HEK293 (cell line): Measurements from ENCODE around the gene MEG3.
A peak's percentile ranks its signal among the peaks of the same experiment; 100 is the strongest.

Source experiments
- CTCF ChIA-PET: fragments of 350-600 bp; formaldehyde crosslinking; extraction: SDS; loops from one replicate; lab custom pipeline; 2021; ENCODE audit warnings: antibody characterized with exemption; lab: Yijun Ruan, JAX
- POLR2A ChIA-PET: fragments of 300-600 bp; formaldehyde crosslinking; extraction: SDS; loops from one replicate; lab custom pipeline; 2020; ENCODE audit warnings: antibody characterized with exemption, inconsistent platforms; lab: Yijun Ruan, JAX
- H3K27ac ChIP-seq: fragments of 200-500 bp; sonication (Bioruptor generic); 2 replicates; pipeline ENCODE4 v1.5.1; 2014; ENCODE audit warnings: low read depth, low read length, control low read depth, inconsistent platforms; ENCODE audit errors: extremely low read depth
- H3K36me3 ChIP-seq, 2 experiments: fragments of 200-500 bp in 1 of 2; sonication (Bioruptor generic) in 1 of 2; 1 replicate in 1 of 2; 2 replicates in 1 of 2; pipeline ENCODE4 v1.5.1; 2014 to 2017; ENCODE audit warnings: inconsistent platforms in 2 of 2, low read length in 2 of 2; ENCODE audit not compliant: control insufficient read depth in 2 of 2, insufficient read depth in 1 of 2
- H3K4me1 ChIP-seq: fragments of 200-500 bp; sonication (Bioruptor generic); 2 replicates; pipeline ENCODE4 v1.5.1; 2014; ENCODE audit warnings: mild to moderate bottlenecking, low read length, inconsistent platforms; ENCODE audit not compliant: control insufficient read depth, insufficient read depth
- H3K4me3 ChIP-seq: 2 replicates; pipeline ENCODE4 v1.5.1; 2011; ENCODE audit warnings: low read depth, mild to moderate bottlenecking, control low read depth, low read length, moderate library complexity
- H3K9me3 ChIP-seq: fragments of 200-500 bp; sonication (Bioruptor generic); 2 replicates; pipeline ENCODE4 v1.5.1; 2014; ENCODE audit warnings: low read depth, low read length, inconsistent platforms; ENCODE audit not compliant: control insufficient read depth, insufficient read depth
- GLIS2 ChIP-seq: fragments of 450-650 bp; formaldehyde crosslinking; IDR thresholded peaks from 2 replicates; pipeline ENCODE4 v1.5.1; 2016; ENCODE audit warnings: missing biosample characterization, missing genetic modification characterization
- KLF1 ChIP-seq: fragments of 450-650 bp; formaldehyde crosslinking; IDR thresholded peaks from 2 replicates; pipeline ENCODE4 v1.5.1; 2016; ENCODE audit warnings: missing biosample characterization, missing genetic modification characterization
- PATZ1 ChIP-seq: fragments of 450-650 bp; formaldehyde crosslinking; IDR thresholded peaks from 2 replicates; pipeline ENCODE4 v1.5.1; 2016; ENCODE audit warnings: missing biosample characterization, missing genetic modification characterization
- PRDM2 ChIP-seq: fragments of 450-650 bp; formaldehyde crosslinking; IDR thresholded peaks from 2 replicates; pipeline ENCODE4 v1.5.1; 2016; ENCODE audit warnings: missing biosample characterization, missing genetic modification characterization, borderline replicate concordance
- RBAK ChIP-seq: fragments of 450-650 bp; formaldehyde crosslinking; IDR thresholded peaks from 2 replicates; pipeline ENCODE4 v1.5.1; 2016; ENCODE audit warnings: missing biosample characterization, missing genetic modification characterization
- SP3 ChIP-seq: fragments of 450-650 bp; formaldehyde crosslinking; IDR thresholded peaks from 2 replicates; pipeline ENCODE4 v1.5.1; 2016; ENCODE audit warnings: missing biosample characterization, missing genetic modification characterization
- ZFP3 ChIP-seq: fragments of 450-650 bp; formaldehyde crosslinking; IDR thresholded peaks from 2 replicates; pipeline ENCODE4 v1.5.1; 2016; ENCODE audit warnings: low read depth, missing biosample characterization, missing genetic modification characterization
- ZNF140 ChIP-seq: fragments of 450-650 bp; formaldehyde crosslinking; IDR thresholded peaks from 2 replicates; pipeline ENCODE4 v1.5.1; 2016; ENCODE audit warnings: missing biosample characterization, missing genetic modification characterization
- ZNF214 ChIP-seq: fragments of 450-650 bp; formaldehyde crosslinking; IDR thresholded peaks from 2 replicates; pipeline ENCODE4 v1.5.1; 2017; ENCODE audit warnings: missing biosample characterization, mild to moderate bottlenecking, missing genetic modification characterization, borderline replicate concordance
- ZNF23 ChIP-seq: fragments of 450-650 bp; formaldehyde crosslinking; IDR thresholded peaks from 2 replicates; pipeline ENCODE4 v1.5.1; 2016; ENCODE audit warnings: missing biosample characterization, missing genetic modification characterization, borderline replicate concordance
- ZNF48 ChIP-seq: fragments of 450-650 bp; formaldehyde crosslinking; IDR thresholded peaks from 2 replicates; pipeline ENCODE4 v1.5.1; 2016; ENCODE audit warnings: missing biosample characterization, missing genetic modification characterization
- ZNF544 ChIP-seq: fragments of 450-650 bp; formaldehyde crosslinking; IDR thresholded peaks from 2 replicates; pipeline ENCODE4 v1.5.0; 2017; ENCODE audit warnings: missing biosample characterization, missing genetic modification characterization
- ZNF561 ChIP-seq: fragments of 450-650 bp; IDR thresholded peaks from 2 replicates; pipeline ENCODE4 v1.5.1; 2018; ENCODE audit warnings: missing biosample characterization, missing genetic modification characterization, borderline replicate concordance
- ZNF639 ChIP-seq: fragments of 450-650 bp; formaldehyde crosslinking; IDR thresholded peaks from 2 replicates; pipeline ENCODE4 v1.5.1; 2016; ENCODE audit warnings: missing biosample characterization, missing genetic modification characterization
- ZNF843 ChIP-seq: fragments of 450-650 bp; formaldehyde crosslinking; IDR thresholded peaks from 2 replicates; pipeline ENCODE4 v1.5.1; 2016; ENCODE audit warnings: missing biosample characterization, missing genetic modification characterization
- ZSCAN18 ChIP-seq: fragments of 450-650 bp; formaldehyde crosslinking; IDR thresholded peaks from 2 replicates; pipeline ENCODE4 v1.5.1; 2016; ENCODE audit warnings: missing biosample characterization, missing genetic modification characterization
- ZSCAN4 ChIP-seq: fragments of 450-650 bp; formaldehyde crosslinking; IDR thresholded peaks from 2 replicates; pipeline ENCODE4 v1.5.1; 2017; ENCODE audit warnings: missing biosample characterization, missing genetic modification characterization

The MEG3 gene

GRCh38 chr14:100904307-100905087, 78.6 kb downstream of the MEG3 start (continued):
- TF ChIP-seq PRDM2 (tag by site-specific recombination) (no peak), ZNF639 (no peak), GLIS2 (tag by site-specific recombination) (peak; percentile 33; the same call in 1 of the 2 replicates), ZNF843 (tag by site-specific recombination) (no peak), RBAK (tag by site-specific recombination) (no peak)

GRCh38 chr14:100905166-100905565, 79.2 kb downstream of the MEG3 start:
- TF ChIP-seq ZNF544 = no peak
- no peak for TF ChIP-seq ZNF140
- no peak for TF ChIP-seq ZNF48 (tag by site-specific recombination)
- no peak for TF ChIP-seq ZNF214
- no peak for TF ChIP-seq PATZ1 (tag by site-specific recombination)
- no peak for TF ChIP-seq ZSCAN4 (tag by site-specific recombination)
- TF ChIP-seq ZFP3 (tag by site-specific recombination) = no peak
- no peak for TF ChIP-seq ZSCAN18 (tag by site-specific recombination)
- no peak for TF ChIP-seq ZNF23 (tag by site-specific recombination)
- no peak for TF ChIP-seq SP3 (tag by site-specific recombination)
- TF ChIP-seq ZNF561 (tag by site-specific recombination) = no peak
- TF ChIP-seq KLF1 (tag by site-specific recombination) = no peak
- Histone ChIP-seq H3K4me1 (no peaks in the 10 kb centered on the region), H3K4me3 (no peak overlapping the region)

More at GRCh38 chr14:100905166-100905565, 79.2 kb downstream of the MEG3 start:
- Histone ChIP-seq H3K27ac (no peak overlapping the region), H3K9me3 (no peaks in the 10 kb centered on the region), H3K36me3 (no peaks in the 10 kb centered on the region)
- POLR2A ChIA-PET = no interaction called here
- CTCF ChIA-PET = interaction anchor here (0.7 to 1.2 kb wide), 3 partner anchors 15 to 388 kb away, joined by 3 read pairs; no protein-coding TSS in a partner anchor
